Bronchial epithelial cell (primary cell): ENCODE results near the gene EVI2B. TPM values are rescaled to one million over a fixed set of nuclear protein-coding genes. Genes with fewer than 3 reads are reported as not detected.

Experiments
- DNase-seq: peaks from one replicate; pipeline ENCODE4 v3.0.0-alpha.2; 2010; ENCODE audit warnings: low read depth
- FAIRE-seq: peaks from 2 replicates; lab custom pipeline; 2011; peaks lifted over from hg19 to GRCh38; lab: Jason Lieb, UNC
- H3K27me3 ChIP-seq: 2 replicates; pipeline ENCODE4 v1.5.1; 2011; ENCODE audit warnings: low read length; ENCODE audit not compliant: control insufficient read depth, insufficient read depth
- H3K36me3 ChIP-seq: 2 replicates; pipeline ENCODE4 v1.5.1; 2011; ENCODE audit warnings: low read length; ENCODE audit not compliant: control insufficient read depth, insufficient read depth
- H3K4me3 ChIP-seq: 2 replicates; pipeline ENCODE4 v1.5.1; 2011; ENCODE audit warnings: mild to moderate bottlenecking, low read depth, low read length, control low read depth
- CTCF ChIP-seq: IDR thresholded peaks from 2 replicates; pipeline ENCODE4 v1.5.1; 2011; ENCODE audit warnings: mild to moderate bottlenecking, moderate library complexity, low read length, control low read depth, inconsistent platforms; ENCODE audit not compliant: insufficient read depth, severe bottlenecking
- total RNA-seq: library from RNA; depleted of rRNA; stranded (reverse); fragments of >200 nt; gene quantifications from 2 replicates; pipeline ENCODE4 v1.2.1, GENCODE V29; 2014

Gene EVI2B
- total RNA-seq, 1 donor from 2014 or later = not detected

- no peak for DNase-seq
- no peak for FAIRE-seq
- Histone ChIP-seq H3K36me3 (peaks cover 4% of the 10 kb centered on the region), H3K4me3 (no peak overlapping the region), H3K27me3 (no peaks in the 10 kb centered on the region)
- no peak for TF ChIP-seq CTCF
These were observed 27.3 kb downstream of the EVI2B start for GRCh38 chr17:31286587-31286986.

DNA sequence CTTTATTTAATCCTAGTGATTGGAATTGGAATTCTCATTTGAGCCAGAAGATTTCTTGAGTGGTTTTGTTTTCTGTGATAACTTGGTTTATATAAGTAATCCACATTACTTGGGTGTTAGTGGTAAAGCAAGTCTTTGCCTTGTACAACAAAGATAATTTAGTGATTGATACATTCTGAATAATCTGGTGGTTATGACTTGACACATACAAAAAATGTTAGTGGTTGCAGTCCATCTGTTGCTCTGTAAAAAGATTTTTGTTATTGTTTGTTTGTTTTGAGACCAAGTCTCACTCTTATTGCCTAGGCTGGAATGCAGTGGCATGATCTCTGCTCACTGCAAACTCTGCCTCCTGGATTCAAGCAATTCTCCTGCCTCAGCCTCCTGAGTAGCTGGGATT, 30.0 kb downstream of the EVI2B start:
- Histone ChIP-seq H3K27me3 (no peaks in the 10 kb centered on the region), H3K4me3 (no peak overlapping the region), H3K36me3 (peaks cover 2% of the 10 kb centered on the region)
- DNase-seq (no peak), FAIRE-seq (no peak)
- no peak for TF ChIP-seq CTCF

DNA sequence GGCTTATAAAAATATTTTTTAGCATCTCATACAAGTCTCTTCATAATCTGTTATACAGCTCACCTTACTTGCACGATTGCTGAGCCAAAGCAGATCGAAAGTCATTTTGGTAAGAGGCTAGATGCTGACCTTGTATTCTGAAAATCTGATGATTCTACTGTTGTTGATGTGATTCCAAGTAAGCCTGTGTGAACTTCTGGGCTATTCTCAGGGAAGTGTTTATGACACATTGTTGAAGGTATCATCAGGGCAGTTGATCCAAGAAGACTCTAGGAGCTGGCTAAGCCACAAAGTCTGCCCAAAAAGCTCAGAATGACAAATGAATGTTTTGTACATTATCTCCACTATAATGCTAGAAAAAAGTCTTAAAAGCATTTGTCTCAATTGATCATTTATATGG, 32.8 kb downstream of the EVI2B start:
- TF ChIP-seq CTCF = no peak
- Histone ChIP-seq H3K4me3 (no peak overlapping the region), H3K27me3 (no peaks in the 10 kb centered on the region), H3K36me3 (no peaks in the 10 kb centered on the region)
- FAIRE-seq = no peak
- DNase-seq = no peak

DNA sequence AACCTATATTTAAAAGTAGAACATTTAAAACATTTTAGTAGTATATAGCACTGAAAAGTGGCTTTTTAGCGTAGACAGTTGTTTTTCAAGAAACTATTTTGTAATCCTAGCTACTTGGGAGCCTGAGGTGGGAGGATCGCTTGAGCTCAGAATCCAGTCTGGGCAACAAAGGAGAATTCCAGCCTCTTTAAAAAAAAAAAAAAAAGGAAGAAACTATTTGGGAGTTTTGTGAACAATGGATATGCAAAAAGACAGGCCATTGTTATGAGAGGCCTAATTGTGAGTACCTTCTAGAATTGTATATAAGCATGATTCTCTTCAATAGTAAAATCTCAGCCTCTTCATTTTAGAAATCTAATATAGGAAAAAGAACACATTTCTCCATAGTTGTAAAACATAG, 34.5 kb downstream of the EVI2B start:
- Histone ChIP-seq H3K27me3 (no peaks in the 10 kb centered on the region), H3K36me3 (no peaks in the 10 kb centered on the region), H3K4me3 (no peak overlapping the region)
- no peak for FAIRE-seq
- TF ChIP-seq CTCF = no peak
- no peak for DNase-seq

DNA sequence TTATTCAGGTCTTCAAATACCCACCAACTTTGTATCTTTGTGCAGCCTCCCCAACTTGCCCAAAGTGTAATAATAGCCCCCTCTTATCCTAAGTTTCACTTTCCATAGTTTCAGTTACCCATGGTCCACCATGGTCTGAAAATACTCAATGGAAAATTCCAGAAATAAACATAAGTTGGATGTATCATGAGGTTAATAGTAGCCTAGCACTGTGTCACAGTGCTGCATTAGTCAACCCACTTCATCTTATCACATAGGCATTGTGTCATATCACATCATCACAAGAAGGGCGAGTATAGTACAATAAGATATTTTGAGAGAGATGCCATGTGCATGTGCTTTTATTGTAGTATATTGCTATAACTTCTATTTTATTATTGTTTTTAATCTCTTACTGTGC, 38.7 kb downstream of the EVI2B start:
- Histone ChIP-seq H3K36me3 (no peaks in the 10 kb centered on the region), H3K27me3 (no peaks in the 10 kb centered on the region), H3K4me3 (no peak overlapping the region)
- DNase-seq (peak; percentile 58), FAIRE-seq (no peak)
- TF ChIP-seq CTCF = no peak

- TF ChIP-seq CTCF = no peak
- Histone ChIP-seq H3K27me3 (no peaks in the 10 kb centered on the region), H3K4me3 (no peak overlapping the region), H3K36me3 (no peaks in the 10 kb centered on the region)
- DNase-seq (peak; percentile 98), FAIRE-seq (no peak)
These were observed 39.6 kb downstream of the EVI2B start for GRCh38 chr17:31274252-31274651.
